GM18505 (cell line): ENCODE measurements around the gene CYTH3.
"Not testable (repeated sequence)": the region's sequence is repeated elsewhere in the genome, so short reads cannot be mapped to it uniquely, and the experiment has no call there.

ENCODE experiments used
- ATAC-seq: cut with Tn5 transposase; IDR thresholded peaks from one replicate; pipeline ENCODE4 v1.9.1; 2021; ENCODE audit not compliant: unreplicated experiment
- POLR2A ChIP-seq: IDR thresholded peaks from 4 replicates; pipeline ENCODE4 v1.6.1; 2011; ENCODE audit warnings: borderline replicate concordance; ENCODE audit not compliant: insufficient read depth, insufficient read length; ENCODE audit errors: extremely low read depth

CYTH3 gene

DNA sequence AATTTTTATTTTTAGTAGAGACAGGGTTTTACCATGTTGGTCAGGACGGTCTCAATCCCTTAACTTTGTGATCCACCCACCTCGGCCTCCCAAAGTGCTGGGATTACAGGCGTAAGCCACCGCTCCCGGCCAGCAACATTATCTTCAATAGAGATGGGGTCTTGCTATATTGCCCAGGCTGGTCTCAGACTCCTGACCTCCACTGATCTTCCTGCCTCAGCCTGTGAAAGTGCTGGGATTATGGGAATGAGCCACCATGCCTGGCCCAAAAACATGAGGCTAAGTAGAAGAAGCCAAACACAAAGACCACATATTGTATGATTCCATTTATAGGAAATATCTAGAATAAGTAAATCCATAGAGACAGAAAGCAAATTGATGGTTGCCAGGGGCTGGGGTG lies 19.1 kb upstream of the CYTH3 start:
- TF ChIP-seq POLR2A = no peak
- ATAC-seq = no peak

DNA sequence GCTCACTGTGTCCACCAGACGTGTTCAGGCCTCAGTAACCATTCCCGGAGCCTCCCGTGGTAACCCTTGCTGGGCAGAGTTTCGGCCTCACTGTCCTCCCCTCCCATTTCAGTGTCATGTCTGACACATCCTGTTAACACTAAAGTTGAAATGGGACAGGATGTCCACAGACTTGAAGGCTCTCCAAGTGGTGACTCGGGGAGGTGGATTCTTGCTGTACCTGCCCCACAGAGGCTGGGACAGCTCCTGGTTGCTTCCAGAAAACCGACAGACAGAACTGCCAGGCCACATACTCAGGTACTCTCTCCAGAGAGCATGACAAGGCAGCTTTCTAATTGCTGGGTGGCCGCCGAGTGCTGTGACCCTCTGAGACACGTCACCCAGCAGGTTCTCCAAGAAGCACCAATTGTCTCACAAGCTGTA lies 17.9 kb upstream of the CYTH3 start:
- no peak for TF ChIP-seq POLR2A
- ATAC-seq = no peak

DNA sequence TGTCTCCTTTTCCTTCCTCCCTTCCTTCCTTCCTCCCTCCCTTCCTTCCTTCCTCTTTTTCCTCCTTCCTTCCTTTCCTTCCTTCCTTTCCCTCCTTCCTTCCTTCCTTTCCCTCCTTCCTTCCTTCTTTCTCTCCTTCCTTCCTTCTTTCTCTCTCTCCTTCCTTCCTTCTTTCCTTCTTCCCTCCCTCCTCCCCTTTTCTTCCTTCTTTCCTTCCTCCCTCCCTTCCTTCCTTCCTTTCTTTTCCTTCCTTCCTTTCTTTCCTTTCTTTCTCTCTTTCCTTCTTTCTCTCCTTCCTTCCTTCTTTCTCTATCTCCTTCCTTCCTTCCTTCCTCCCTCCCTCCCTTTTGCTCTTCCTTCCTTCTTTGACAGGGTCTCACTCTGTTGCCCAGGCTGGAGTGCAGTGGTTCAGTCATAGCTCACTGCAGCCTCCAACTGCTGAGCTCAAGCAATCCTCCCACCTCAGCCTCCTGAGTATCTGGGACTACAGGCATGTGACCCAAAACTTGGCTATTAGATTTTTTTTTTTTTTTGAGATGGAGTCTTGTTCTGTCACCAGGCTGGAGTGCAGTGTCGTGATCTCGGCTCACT lies 15.9 kb upstream of the CYTH3 start:
- ATAC-seq = no peak
- TF ChIP-seq POLR2A = no peak

DNA sequence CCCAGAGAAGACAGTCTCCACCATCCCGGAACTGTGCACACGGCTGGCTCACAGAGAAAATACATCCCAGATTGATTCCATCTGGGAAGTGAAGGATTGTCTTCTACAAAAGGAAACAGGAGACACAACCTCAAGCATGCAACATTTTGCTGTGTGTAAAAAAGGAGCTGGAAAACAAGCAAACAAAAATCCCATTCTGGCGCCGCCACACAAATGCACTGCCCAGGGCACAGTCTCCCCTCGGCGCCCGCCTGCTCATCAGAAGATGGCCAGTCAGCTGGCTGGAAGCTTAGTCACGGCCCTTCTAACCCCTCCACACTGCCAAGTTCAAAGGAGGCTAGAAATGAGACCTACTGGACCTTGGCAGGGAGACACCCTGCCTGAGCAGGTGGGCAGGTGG lies 14.1 kb upstream of the CYTH3 start:
- ATAC-seq = no peak
- no peak for TF ChIP-seq POLR2A

DNA sequence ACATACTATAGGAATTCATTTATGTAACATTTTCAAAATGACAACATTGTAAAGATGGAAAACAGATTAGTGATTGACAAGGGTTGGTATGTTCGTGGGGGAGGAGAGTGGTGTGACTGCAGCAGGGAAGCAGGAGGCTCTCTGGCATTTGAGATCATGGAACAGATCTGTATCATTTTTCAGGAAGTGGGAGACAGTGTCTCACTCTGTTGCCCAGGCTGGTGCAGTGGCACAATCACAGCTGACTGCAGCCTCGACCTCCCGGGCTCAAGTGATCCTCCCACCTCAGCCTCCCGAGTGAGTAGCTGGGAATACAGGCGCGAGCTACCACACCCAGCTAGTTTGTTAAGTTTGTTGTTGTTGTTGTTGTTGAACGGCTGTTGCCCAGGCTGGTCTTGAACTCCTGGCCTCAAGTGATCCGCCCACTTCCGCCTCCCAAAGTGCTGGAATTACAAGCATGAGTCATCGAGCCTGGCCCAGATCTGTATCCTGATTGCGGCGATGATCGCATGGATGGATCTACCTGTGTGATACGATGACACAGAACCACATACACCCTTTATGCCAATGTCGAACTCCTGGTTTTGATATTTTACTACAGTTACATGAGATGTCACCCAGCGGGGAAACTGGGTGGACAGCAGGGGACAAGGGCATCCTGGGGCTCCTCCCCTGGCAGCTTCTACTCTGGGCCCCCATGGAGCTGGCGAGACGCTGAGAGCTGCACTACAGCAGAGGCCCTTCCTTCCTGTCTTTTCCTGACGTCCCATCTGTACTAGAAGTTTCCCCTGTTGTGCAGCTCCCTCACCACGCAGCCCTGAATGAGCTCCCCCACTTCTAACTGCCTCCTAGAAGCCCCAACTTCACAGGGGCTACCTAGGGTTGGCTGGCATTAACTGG lies 12.3 kb upstream of the CYTH3 start:
- TF ChIP-seq POLR2A = no peak
- ATAC-seq = no peak

DNA sequence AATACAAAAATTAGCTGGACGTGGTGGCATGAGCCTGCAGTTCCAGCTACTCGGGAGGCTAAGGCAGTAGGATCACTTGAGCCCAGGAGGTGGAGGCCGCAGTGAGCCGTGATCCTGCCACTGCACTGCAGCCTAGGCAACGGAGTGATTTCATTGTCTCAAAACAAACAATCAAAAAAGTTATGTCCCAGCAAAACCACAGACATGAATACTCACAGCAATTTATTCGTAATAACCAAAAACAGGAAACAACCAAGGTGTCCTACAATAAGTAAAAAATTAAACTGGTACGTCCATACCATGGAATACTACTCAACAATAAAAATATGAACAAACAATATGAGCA lies 11.6 kb upstream of the CYTH3 start:
- no peak for ATAC-seq
- no peak for TF ChIP-seq POLR2A

DNA sequence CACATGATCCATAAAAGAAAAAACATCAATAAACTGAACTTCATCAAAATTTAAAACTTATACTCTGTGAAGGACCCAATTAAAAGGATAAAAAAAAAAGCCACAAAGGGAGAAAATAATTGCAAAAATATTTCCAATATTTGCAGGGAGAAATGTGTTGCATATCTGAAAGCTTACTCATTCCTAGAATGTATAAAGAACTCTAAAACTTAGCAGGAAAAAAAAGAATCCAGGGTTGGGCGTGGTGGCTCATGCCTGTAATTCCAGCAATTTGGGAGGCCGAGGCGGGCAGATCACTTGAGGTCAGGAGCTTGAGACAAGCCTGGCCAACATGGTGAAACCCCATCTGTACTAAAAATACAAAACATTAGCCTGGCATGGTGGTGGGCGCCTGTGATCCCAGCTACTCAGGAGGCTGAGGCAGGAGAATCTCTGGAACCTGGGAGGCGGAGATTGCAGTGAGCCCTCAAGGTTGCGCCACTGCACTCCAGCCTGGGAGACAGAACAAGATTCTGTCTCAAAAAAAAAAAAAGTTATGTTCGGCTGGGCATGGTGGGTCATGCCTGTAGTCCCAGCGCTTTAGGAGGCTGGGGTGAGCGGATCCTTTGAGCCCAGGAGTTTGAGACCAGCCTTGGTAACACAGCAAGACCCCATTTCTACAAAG lies 11.1 kb upstream of the CYTH3 start:
- ATAC-seq = not testable (repeated sequence)

DNA sequence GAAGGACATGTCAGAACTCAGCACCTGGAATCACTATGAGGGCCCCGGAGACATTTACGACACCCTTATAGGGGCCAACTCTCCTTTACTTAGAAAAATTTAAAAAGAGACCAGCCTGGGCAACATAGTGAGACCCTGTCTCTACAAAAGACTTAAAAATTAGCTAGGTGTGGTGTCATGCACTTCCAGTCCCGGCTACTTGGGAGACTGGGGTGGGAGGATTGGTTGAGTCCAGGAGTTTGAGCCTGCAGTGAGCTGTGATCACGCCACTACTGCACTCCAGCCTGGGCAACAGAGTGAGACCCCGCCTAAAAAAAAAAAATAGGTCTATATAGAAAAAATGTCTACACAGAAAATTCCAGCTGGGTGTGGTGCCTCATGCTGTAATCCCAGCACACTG lies 7.5 kb upstream of the CYTH3 start:
- no peak for ATAC-seq
- no peak for TF ChIP-seq POLR2A

DNA sequence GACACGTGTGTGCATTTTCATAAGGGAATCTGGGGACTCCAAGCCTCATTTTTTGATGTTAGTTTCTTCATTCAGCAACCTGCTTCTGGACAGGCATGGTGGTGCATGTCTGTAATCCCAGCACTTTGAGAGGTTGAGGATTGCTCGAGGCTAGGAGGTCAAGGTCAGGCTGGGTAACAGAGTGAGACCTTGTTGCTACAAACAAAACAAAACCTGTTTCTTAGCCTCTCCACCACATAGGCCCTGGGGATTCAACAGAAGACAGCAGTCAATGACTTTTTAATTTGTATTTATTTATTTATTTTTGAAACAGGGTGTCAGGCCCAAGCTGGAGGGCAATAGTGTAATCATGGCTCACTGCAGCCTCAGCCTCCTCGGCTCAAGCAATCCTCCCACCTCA lies 6.9 kb upstream of the CYTH3 start:
- no peak for TF ChIP-seq POLR2A
- no peak for ATAC-seq

DNA sequence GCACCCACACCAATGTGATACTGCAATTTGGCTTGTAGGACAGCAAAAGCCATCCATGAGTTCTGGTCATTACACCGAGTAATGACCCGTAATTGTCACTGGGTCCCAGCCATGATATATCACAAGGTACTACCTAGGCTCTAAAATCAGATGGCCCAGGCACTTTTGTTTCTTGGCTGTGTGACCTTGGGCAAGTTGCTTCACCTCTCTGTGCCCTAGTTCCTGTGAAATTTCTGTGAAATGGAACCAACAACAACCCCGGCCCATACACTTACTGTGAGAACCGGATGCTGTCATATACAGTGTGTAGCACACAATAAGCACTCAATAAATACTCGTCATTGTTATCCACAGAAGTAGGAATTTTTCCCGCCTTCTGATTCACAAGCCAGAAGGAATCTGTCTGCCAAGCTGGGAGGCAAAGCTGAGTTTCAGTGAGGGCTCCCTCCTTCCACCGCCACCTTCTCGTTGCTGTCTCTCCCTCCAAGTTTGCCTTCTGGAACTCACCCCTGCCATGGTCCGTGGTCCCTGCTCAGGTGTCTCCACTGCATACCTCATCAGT lies 6.4 kb upstream of the CYTH3 start:
- no peak for ATAC-seq
- no peak for TF ChIP-seq POLR2A

DNA sequence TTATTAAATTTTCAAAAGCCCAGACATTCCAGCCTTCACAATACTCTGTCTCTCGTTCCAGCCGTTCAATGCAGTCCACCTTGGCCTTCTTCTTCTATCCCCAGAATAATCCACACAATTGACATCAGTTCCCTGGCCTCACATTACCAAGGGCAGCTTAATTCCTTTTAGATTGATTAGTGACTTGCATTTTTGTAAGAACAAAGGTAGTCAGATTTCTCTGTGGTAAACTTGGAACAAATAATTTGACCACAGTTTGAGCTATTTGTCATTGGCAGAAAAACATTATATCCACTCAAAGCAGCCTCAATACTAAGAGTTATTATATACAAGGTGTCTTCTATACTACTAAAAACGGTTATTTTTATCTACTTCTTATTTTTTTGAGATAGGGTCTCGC lies 5.1 kb upstream of the CYTH3 start:
- TF ChIP-seq POLR2A = no peak
- ATAC-seq = no peak

DNA sequence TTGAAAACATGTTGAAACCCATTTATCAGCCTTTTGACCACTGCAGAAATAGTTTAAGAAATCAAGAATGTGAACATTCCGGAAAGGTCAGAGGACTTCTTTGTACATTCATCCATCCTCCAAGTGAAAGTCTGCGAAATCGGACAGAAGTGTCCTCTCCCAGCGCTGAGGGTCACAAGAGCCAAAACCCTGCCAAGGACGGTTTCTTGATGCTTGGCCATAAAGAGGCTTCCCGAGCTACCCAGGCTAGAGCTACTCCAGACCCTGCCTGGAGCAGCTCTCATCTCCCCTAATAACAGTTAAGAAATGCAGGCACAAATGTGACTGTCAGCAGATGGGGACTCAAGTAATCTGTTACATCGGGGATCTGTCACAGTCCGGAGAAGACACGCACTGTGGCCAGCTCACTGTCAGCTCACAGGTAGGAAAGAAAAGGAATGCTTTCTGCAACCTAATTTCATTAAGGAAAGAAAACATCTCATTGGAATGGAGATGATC lies 4.5 kb upstream of the CYTH3 start:
- no peak for TF ChIP-seq POLR2A
- ATAC-seq = no peak

DNA sequence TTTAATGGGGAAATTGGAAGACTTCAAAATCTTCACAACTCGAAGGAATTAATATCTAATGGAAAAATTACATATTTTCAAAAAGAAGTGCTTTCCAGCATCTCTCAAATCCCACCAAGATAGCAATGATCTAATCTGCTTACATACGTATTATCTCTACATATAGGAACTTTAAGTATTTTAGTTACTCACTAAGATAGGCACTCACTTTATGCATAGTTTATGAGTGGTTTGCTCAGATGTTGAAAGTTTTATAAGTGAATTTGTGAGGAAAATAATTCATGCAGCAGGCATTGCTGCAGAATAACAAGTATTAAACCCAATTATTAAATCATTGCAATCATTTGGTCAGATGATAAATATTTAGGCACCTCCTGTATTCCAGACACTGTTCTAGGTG lies 2.3 kb upstream of the CYTH3 start:
- no peak for ATAC-seq
- no peak for TF ChIP-seq POLR2A
